ENCODE measurements around the gene FAM174C. TPM values are rescaled to one million over a fixed set of nuclear protein-coding genes. Genes with fewer than 3 reads are reported as not detected.
A peak's percentile ranks its signal among the peaks of the same experiment; 100 is the strongest.

The FAM174C gene
- total RNA-seq, 1 donor from 2014 or later: 123 TPM

- no peak for TF ChIP-seq CTCF (conservative IDR thresholded peaks at IDR 0.05; ENCODE audit: low read depth, low read length)
- DNase-seq (ENCODE audit: low read depth): no peak
- no peak overlapping the region for H3K4me3 ChIP-seq (ENCODE audit: low read depth, low read length)
Measured at GRCh38 chr19:1257475-1258162, 17.7 kb upstream of the FAM174C start.

- no peak overlapping the region for H3K4me3 ChIP-seq (ENCODE audit: low read depth, low read length)
- TF ChIP-seq CTCF (conservative IDR thresholded peaks at IDR 0.05; ENCODE audit: low read depth, low read length): no peak
- DNase-seq (ENCODE audit: low read depth): no peak
Measured at GRCh38 chr19:1258163-1258492, 17.2 kb upstream of the FAM174C start.

- no peak overlapping the region for H3K4me3 ChIP-seq (ENCODE audit: low read depth, low read length)
- no peak for DNase-seq (ENCODE audit: low read depth)
- TF ChIP-seq CTCF (conservative IDR thresholded peaks at IDR 0.05; ENCODE audit: low read depth, low read length): no peak
Measured at GRCh38 chr19:1258707-1259205, 16.6 kb upstream of the FAM174C start.

- no peak overlapping the region for H3K4me3 ChIP-seq (ENCODE audit: low read depth, low read length)
- TF ChIP-seq CTCF (conservative IDR thresholded peaks at IDR 0.05; ENCODE audit: low read depth, low read length): no peak
- no peak for DNase-seq (ENCODE audit: low read depth)
Measured at GRCh38 chr19:1259206-1259875, 16.0 kb upstream of the FAM174C start.

GRCh38 chr19:1259876-1260748 is 15.2 kb upstream of the FAM174C start:
- no peak for TF ChIP-seq CTCF (conservative IDR thresholded peaks at IDR 0.05; ENCODE audit: low read depth, low read length)
- DNase-seq (ENCODE audit: low read depth): no peak
- H3K4me3 ChIP-seq (ENCODE audit: low read depth, low read length): peak overlapping the region; percentile 23

GRCh38 chr19:1260749-1261537 is 14.4 kb upstream of the FAM174C start:
- no peak for TF ChIP-seq CTCF (conservative IDR thresholded peaks at IDR 0.05; ENCODE audit: low read depth, low read length)
- peak overlapping the region; percentile 90 for H3K4me3 ChIP-seq (ENCODE audit: low read depth, low read length)
- no peak for DNase-seq (ENCODE audit: low read depth)

All from epithelial cell of proximal tubule (primary cell).